Stimulated activated effector memory CD8-positive, alpha-beta T cell treated with anti-CD3 and anti-CD28 coated beads, Interleukin-12 subunit alpha, Interleukin-12 subunit beta, amount 100 ng/mL, for 72 hours (primary cell): ENCODE results near the gene ZNF709.
"Not testable (repeated sequence)": the region's sequence is repeated elsewhere in the genome, so short reads cannot be mapped to it uniquely, and the experiment has no call there.

ENCODE experiments used
- ATAC-seq: fragments of 150-1000 bp; cut with Tn5 transposase; 2 replicates; pipeline ENCODE4 v1.10.0; 2021
- DNase-seq, 2 donors: peaks; one replicate each; pipeline ENCODE4 v3.0.0; 2021 to 2022; ENCODE audit warnings: low spot score in 2 of 2
- H3K27ac Mint-ChIP-seq: one replicate; pipeline ENCODE4 v1.8.0; 2022; ENCODE audit warnings: mild to moderate bottlenecking, mixed read lengths
- H3K36me3 Mint-ChIP-seq: one replicate; pipeline ENCODE4 v1.8.0; 2022; ENCODE audit warnings: mild to moderate bottlenecking, mixed read lengths
- H3K4me1 Mint-ChIP-seq: one replicate; pipeline ENCODE4 v1.8.0; 2022; ENCODE audit warnings: mixed read lengths
- H3K4me3 Mint-ChIP-seq: one replicate; pipeline ENCODE4 v1.8.0; 2022; ENCODE audit warnings: mild to moderate bottlenecking, mixed read lengths
- H3K9me3 Mint-ChIP-seq: one replicate; pipeline ENCODE4 v1.8.0; 2022; ENCODE audit warnings: mixed read lengths

ZNF709 gene

GRCh38 chr19:12481781-12482508 lies 2.7 kb downstream of the ZNF709 start:
- H3K36me3 Mint-ChIP-seq: no peaks in the 10 kb centered on the region
- ATAC-seq: no peak
- H3K4me3 Mint-ChIP-seq: peak overlapping the region; percentile 7
- peak overlapping the region; percentile 26 for H3K27ac Mint-ChIP-seq
- DNase-seq: no peak
- H3K9me3 Mint-ChIP-seq: no peaks in the 10 kb centered on the region
- H3K4me1 Mint-ChIP-seq: peaks cover 33% of the 10 kb centered on the region

- H3K4me1 Mint-ChIP-seq: peaks cover 32% of the 10 kb centered on the region
- no peak for DNase-seq
- H3K4me3 Mint-ChIP-seq: no peak overlapping the region
- H3K27ac Mint-ChIP-seq: peak overlapping the region; percentile 65
- H3K9me3 Mint-ChIP-seq: no peaks in the 10 kb centered on the region
- no peak for ATAC-seq
- no peaks in the 10 kb centered on the region for H3K36me3 Mint-ChIP-seq
Measured at GRCh38 chr19:12478234-12478941, 6.2 kb downstream of the ZNF709 start.

DNA sequence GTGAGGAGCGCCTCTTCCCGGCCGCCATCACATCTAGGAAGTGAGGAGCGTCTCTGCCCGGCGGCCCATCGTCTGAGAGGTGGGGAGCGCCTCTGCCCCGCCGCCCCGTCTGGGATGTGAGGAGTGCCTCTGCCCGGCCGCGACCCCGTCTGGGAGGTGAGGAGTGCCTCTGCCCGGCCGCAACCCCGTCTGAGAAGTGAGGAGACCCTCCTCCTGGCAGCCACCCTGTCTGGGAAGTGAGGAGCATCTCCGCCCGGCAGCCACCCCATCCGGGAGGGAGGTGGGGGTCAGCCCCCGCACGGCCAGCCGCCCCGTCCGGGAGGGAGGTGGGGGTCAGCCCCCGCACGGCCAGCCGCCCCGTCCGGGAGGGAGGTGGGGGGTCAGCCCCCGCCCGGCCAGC lies 17.0 kb downstream of the ZNF709 start:
- H3K9me3 Mint-ChIP-seq: peaks cover 18% of the 10 kb centered on the region

GRCh38 chr19:12465211-12465610 lies 19.4 kb downstream of the ZNF709 start:
- ATAC-seq (no peak), DNase-seq (no peak)
- H3K9me3 Mint-ChIP-seq: peaks cover 15% of the 10 kb centered on the region
- peaks cover 7% of the 10 kb centered on the region for H3K36me3 Mint-ChIP-seq
- H3K4me1 Mint-ChIP-seq: no peaks in the 10 kb centered on the region
- H3K27ac Mint-ChIP-seq: no peak overlapping the region
- no peak overlapping the region for H3K4me3 Mint-ChIP-seq

More for the DNA sequence above, 17.0 kb downstream of the ZNF709 start:
- not testable (repeated sequence) for H3K27ac Mint-ChIP-seq, DNase-seq, H3K4me3 Mint-ChIP-seq, H3K36me3 Mint-ChIP-seq, ATAC-seq, H3K4me1 Mint-ChIP-seq

DNA sequence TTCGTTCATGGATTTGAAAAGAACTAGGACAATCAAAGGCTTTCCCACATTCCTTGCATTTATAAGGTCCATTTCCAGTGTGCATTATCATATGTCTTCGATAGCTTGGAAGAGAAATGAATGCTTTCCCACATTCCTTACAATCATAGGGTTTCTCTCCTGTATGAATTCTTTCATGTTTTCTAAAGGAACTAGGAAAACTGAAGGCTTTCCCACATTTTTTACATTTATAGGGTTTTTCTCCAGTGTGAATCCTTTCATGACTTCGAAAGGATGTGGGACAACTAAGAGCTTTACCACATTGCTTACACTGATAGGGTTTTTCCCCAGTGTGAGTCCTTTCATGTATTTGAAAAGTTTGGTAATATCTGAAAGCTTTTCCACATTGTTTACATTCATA lies 19.8 kb downstream of the ZNF709 start:
- Mint-ChIP-seq H3K36me3 (peaks cover 7% of the 10 kb centered on the region), H3K4me1 (no peaks in the 10 kb centered on the region), H3K4me3 (no peak overlapping the region), H3K27ac (no peak overlapping the region), H3K9me3 (peaks cover 15% of the 10 kb centered on the region)
- ATAC-seq (no peak), DNase-seq (no peak)

DNA sequence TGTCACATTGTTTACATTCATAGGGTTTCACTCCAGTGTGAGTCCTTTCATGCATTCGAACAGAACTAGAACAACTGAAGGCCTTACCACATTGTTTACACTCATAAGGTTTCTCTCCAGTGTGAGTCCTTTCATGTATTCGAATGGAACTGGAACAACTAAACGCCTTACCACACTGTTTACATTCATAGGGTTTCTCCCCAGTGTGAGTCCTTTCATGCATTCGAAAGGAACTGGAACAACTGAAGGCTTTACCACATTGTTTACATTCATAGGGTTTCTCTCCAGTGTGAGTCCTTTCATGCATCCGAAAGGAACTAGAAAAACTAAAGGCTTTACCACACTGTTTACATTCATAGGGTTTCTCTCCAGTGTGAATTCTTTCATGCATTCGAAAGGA lies 20.5 kb downstream of the ZNF709 start:
- DNase-seq, H3K27ac Mint-ChIP-seq, H3K4me3 Mint-ChIP-seq, H3K36me3 Mint-ChIP-seq, H3K4me1 Mint-ChIP-seq, ATAC-seq: not testable (repeated sequence)
- peaks cover 17% of the 10 kb centered on the region for H3K9me3 Mint-ChIP-seq

- H3K4me1 Mint-ChIP-seq: no peaks in the 10 kb centered on the region
- H3K4me3 Mint-ChIP-seq: no peak overlapping the region
- DNase-seq (no peak), ATAC-seq (no peak)
- H3K36me3 Mint-ChIP-seq: no peaks in the 10 kb centered on the region
- H3K9me3 Mint-ChIP-seq: peaks cover 26% of the 10 kb centered on the region
- H3K27ac Mint-ChIP-seq: no peak overlapping the region
Measured at GRCh38 chr19:12453495-12453894, 31.1 kb downstream of the ZNF709 start.

GRCh38 chr19:12450844-12451243 lies 33.8 kb downstream of the ZNF709 start:
- Mint-ChIP-seq H3K4me3 (no peak overlapping the region), H3K27ac (no peak overlapping the region), H3K4me1 (no peaks in the 10 kb centered on the region), H3K36me3 (no peaks in the 10 kb centered on the region), H3K9me3 (peaks cover 25% of the 10 kb centered on the region)
- ATAC-seq: no peak
- DNase-seq: no peak

DNA sequence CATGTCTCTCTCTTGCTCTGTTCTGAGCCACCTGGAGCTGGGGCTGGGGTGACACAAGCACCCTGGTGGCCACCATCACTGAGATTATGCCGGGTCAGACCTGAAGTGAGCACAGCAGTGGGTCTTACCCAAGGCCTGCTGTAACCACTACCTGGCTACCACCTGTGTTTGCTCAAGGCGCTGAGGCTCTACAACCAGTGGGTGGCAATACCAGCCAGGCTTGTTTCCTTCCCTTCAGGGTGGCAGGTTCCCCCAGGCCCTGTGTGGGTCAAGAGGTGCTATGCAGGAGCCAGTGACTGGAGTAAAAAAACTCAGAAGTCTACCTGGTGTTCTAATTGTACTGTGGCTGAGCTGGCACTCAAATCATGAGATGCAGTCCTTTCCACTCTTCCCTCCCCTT lies 35.8 kb downstream of the ZNF709 start:
- Mint-ChIP-seq H3K9me3 (peaks cover 29% of the 10 kb centered on the region), H3K4me3 (no peak overlapping the region), H3K4me1 (no peaks in the 10 kb centered on the region), H3K36me3 (no peaks in the 10 kb centered on the region), H3K27ac (no peak overlapping the region)
- DNase-seq: no peak
- no peak for ATAC-seq

DNA sequence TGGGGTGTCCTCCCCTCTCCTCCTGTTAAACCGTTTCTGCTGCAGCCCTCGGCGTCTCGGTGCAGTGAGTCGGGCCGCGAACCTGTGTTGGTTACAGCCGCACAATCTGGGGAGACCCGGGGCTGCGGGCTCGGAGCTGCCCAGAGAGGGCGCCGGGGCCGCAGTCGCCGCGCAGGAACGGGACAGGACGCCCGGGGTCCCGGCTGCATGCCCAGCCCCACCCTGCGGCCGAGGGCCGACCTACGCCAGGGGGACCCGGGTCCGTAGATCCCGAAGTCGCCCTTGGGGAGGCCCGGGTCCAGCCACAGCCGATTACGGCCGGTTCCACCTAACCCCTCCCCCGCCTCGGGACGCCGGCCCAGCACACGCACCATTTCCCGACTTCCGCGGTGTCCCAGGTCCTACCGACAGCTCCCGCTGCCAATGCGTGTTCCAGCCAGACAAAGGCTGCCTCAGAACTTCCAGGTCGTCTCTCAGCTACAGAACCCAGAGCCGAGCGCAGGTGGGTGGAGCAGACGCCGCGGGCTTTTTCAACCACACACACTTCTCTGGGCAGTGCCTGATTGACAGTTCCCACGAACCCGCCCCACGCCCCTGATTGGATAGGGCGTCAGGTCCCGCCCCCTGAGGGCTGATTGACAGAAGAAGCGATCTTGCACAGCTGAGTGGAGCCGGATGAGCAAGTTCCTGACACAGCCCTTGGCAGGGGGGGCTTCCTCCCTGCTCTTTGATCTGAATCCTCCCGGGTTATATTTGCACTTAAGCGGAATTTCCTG lies 43.9 kb downstream of the ZNF709 start, which contains the start of gene ZNF443:
ZNF443 (minus strand) TSS at position 481 of the 776 bp plus-strand sequence; CDS start at position 374, 107 bp downstream.
- ATAC-seq: peak; percentile 100
- Mint-ChIP-seq H3K27ac (peak within 1 kb of the TSS; percentile 95), H3K4me3 (peak within 1 kb of the TSS; percentile 100), H3K4me1 (peaks cover 5% of the 10 kb centered on the region), H3K9me3 (peaks cover 19% of the 10 kb centered on the region), H3K36me3 (peaks cover 10% of the 10 kb centered on the region)
- DNase-seq: peak; percentile 97 to 100

GRCh38 chr19:12439686-12440540 lies 44.7 kb downstream of the ZNF709 start:
- H3K9me3 Mint-ChIP-seq: peaks cover 17% of the 10 kb centered on the region
- H3K27ac Mint-ChIP-seq: peak overlapping the region; percentile 95
- peak; percentile 12 to 64 for DNase-seq
- peak overlapping the region; percentile 100 for H3K4me3 Mint-ChIP-seq
- not testable (repeated sequence) for H3K36me3 Mint-ChIP-seq, H3K4me1 Mint-ChIP-seq
- ATAC-seq: peak; percentile 38

DNA sequence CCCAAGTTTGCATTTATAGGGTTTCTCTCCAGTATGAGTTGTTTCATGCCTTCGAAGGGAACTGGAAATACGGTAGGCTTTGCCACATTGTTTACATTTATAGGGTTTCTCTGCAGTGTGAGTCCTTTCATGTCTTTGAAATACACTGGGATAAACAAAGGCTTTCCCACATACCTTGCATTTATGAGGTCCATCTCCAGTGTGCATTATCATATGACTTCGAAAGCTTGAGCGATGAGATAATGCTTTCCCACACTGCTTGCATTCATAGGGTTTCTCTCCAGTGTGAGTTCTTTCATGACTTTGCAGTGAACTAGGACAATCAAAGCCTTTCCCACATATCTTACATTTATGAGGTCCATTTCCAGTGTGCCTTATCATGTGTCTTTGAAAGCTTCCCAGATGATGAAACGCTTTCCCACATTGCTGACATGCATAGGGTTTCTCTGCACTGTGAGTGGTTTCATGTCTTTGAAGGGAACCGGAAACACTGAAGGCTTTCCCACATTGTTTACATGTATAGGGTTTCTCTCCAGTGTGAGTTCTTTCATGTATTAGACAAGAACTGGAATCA lies 53.8 kb downstream of the ZNF709 start:
- not testable (repeated sequence) for H3K4me1 Mint-ChIP-seq, DNase-seq, H3K4me3 Mint-ChIP-seq, H3K27ac Mint-ChIP-seq, ATAC-seq
- Mint-ChIP-seq H3K9me3 (peaks cover 17% of the 10 kb centered on the region), H3K36me3 (peaks cover 25% of the 10 kb centered on the region)

GRCh38 chr19:12425888-12426274 lies 58.7 kb downstream of the ZNF709 start:
- peaks cover 14% of the 10 kb centered on the region for H3K9me3 Mint-ChIP-seq
- no peak overlapping the region for H3K27ac Mint-ChIP-seq
- DNase-seq: no peak
- H3K4me3 Mint-ChIP-seq: no peak overlapping the region
- peaks cover 7% of the 10 kb centered on the region for H3K36me3 Mint-ChIP-seq
- H3K4me1 Mint-ChIP-seq: no peaks in the 10 kb centered on the region
- no peak for ATAC-seq

- Mint-ChIP-seq H3K4me3 (no peak overlapping the region), H3K9me3 (peaks cover 13% of the 10 kb centered on the region), H3K36me3 (peaks cover 1% of the 10 kb centered on the region), H3K27ac (no peak overlapping the region), H3K4me1 (no peaks in the 10 kb centered on the region)
- no peak for DNase-seq
- ATAC-seq: no peak
Measured at GRCh38 chr19:12425236-12425887, 59.3 kb downstream of the ZNF709 start.
